ENCODE data around the gene BTG1.
"Not testable (repeated sequence)": the region's sequence is repeated elsewhere in the genome, so short reads cannot be mapped to it uniquely, and the experiment has no call there.

BTG1 gene

GRCh38 chr12:92098594-92099380 lies 46.9 kb downstream of the BTG1 start:
- DNase-seq (ENCODE audit: low spot score), result no peak

- DNase-seq (ENCODE audit: low spot score), result no peak
Measured at GRCh38 chr12:92096346-92097136, 49.1 kb downstream of the BTG1 start.

- no peak for DNase-seq (ENCODE audit: low spot score)
Measured at GRCh38 chr12:92094751-92095161, 50.9 kb downstream of the BTG1 start.

- DNase-seq (ENCODE audit: low spot score), result not testable (repeated sequence)
Measured at GRCh38 chr12:92094301-92094700, 51.3 kb downstream of the BTG1 start.

Measured in RKO (cell line).